Adipocyte (in vitro differentiated cells): Measurements from ENCODE around the gene PROK1.

Experiments
- DNase-seq: peaks from one replicate; pipeline ENCODE4 v3.0.0-alpha.2; 2015; ENCODE audit warnings: low read depth
- H3K27me3 ChIP-seq: replicated peaks from 2 replicates; pipeline ENCODE4 v1.7.0; 2013; ENCODE audit warnings: mild to moderate bottlenecking, low read length, moderate library complexity; ENCODE audit not compliant: control insufficient read depth, insufficient read depth
- H3K36me3 ChIP-seq: 2 replicates; pipeline ENCODE4 v1.7.0; 2013; ENCODE audit warnings: low read length, mild to moderate bottlenecking, moderate library complexity; ENCODE audit not compliant: control insufficient read depth, insufficient read depth, severe bottlenecking
- H3K4me1 ChIP-seq: 2 replicates; pipeline ENCODE4 v1.7.0; 2013; ENCODE audit warnings: mild to moderate bottlenecking, low read length, moderate library complexity; ENCODE audit not compliant: control insufficient read depth, insufficient read depth
- H3K4me3 ChIP-seq: 2 replicates; pipeline ENCODE4 v1.7.0; 2013; ENCODE audit warnings: mild to moderate bottlenecking, low read length, moderate library complexity
- H3K9ac ChIP-seq: 2 replicates; pipeline ENCODE4 v1.7.0; 2013; ENCODE audit warnings: mild to moderate bottlenecking, low read length, moderate library complexity
- H3K9me3 ChIP-seq: 2 replicates; pipeline ENCODE4 v1.7.0; 2013; ENCODE audit warnings: mild to moderate bottlenecking, low read length, moderate library complexity; ENCODE audit not compliant: control insufficient read depth

The PROK1 gene

GRCh38 chr1:110490791-110491451 lies 40.0 kb downstream of the PROK1 start:
- H3K9ac ChIP-seq, result no peak overlapping the region
- H3K4me1 ChIP-seq, result peaks cover 18% of the 10 kb centered on the region
- no peak overlapping the region for H3K4me3 ChIP-seq
- DNase-seq, result no peak
- no peaks in the 10 kb centered on the region for H3K27me3 ChIP-seq
- H3K36me3 ChIP-seq, result no peaks in the 10 kb centered on the region
- no peaks in the 10 kb centered on the region for H3K9me3 ChIP-seq

GRCh38 chr1:110492573-110492972 lies 41.6 kb downstream of the PROK1 start:
- H3K4me1 ChIP-seq, result peaks cover 13% of the 10 kb centered on the region
- H3K9ac ChIP-seq, result no peak overlapping the region
- no peaks in the 10 kb centered on the region for H3K9me3 ChIP-seq
- no peaks in the 10 kb centered on the region for H3K36me3 ChIP-seq
- H3K4me3 ChIP-seq, result no peak overlapping the region
- no peak for DNase-seq
- H3K27me3 ChIP-seq, result peaks cover 3% of the 10 kb centered on the region

- Histone ChIP-seq H3K9me3 (no peaks in the 10 kb centered on the region), H3K36me3 (no peaks in the 10 kb centered on the region), H3K4me1 (peaks cover 11% of the 10 kb centered on the region), H3K9ac (no peak overlapping the region), H3K27me3 (peaks cover 8% of the 10 kb centered on the region), H3K4me3 (no peak overlapping the region)
- DNase-seq, result no peak
Observed at GRCh38 chr1:110493059-110493699, 42.2 kb downstream of the PROK1 start.

GRCh38 chr1:110494036-110494435 lies 43.1 kb downstream of the PROK1 start:
- Histone ChIP-seq H3K9me3 (no peaks in the 10 kb centered on the region), H3K27me3 (peaks cover 16% of the 10 kb centered on the region), H3K4me1 (peaks cover 11% of the 10 kb centered on the region), H3K4me3 (no peak overlapping the region), H3K36me3 (no peaks in the 10 kb centered on the region), H3K9ac (no peak overlapping the region)
- no peak for DNase-seq

GRCh38 chr1:110494522-110495406 lies 43.8 kb downstream of the PROK1 start:
- H3K4me1 ChIP-seq, result peaks cover 11% of the 10 kb centered on the region
- no peaks in the 10 kb centered on the region for H3K9me3 ChIP-seq
- DNase-seq, result no peak
- peaks cover 23% of the 10 kb centered on the region for H3K27me3 ChIP-seq
- no peak overlapping the region for H3K4me3 ChIP-seq
- no peak overlapping the region for H3K9ac ChIP-seq
- H3K36me3 ChIP-seq, result no peaks in the 10 kb centered on the region

- DNase-seq, result peak; percentile 91
Observed at GRCh38 chr1:110495926-110496600, 45.1 kb downstream of the PROK1 start.

GRCh38 chr1:110498270-110498669 lies 47.3 kb downstream of the PROK1 start:
- Histone ChIP-seq H3K36me3 (no peaks in the 10 kb centered on the region), H3K4me3 (no peak overlapping the region), H3K27me3 (peaks cover 40% of the 10 kb centered on the region), H3K9ac (no peak overlapping the region), H3K9me3 (no peaks in the 10 kb centered on the region), H3K4me1 (peaks cover 2% of the 10 kb centered on the region)
- no peak for DNase-seq

More at GRCh38 chr1:110495926-110496600, 45.1 kb downstream of the PROK1 start:
- peaks cover 11% of the 10 kb centered on the region for H3K4me1 ChIP-seq
- H3K27me3 ChIP-seq, result peaks cover 23% of the 10 kb centered on the region
- H3K36me3 ChIP-seq, result no peaks in the 10 kb centered on the region
- H3K9me3 ChIP-seq, result no peaks in the 10 kb centered on the region
- no peak overlapping the region for H3K4me3 ChIP-seq
- H3K9ac ChIP-seq, result no peak overlapping the region

- DNase-seq, result no peak
- peaks cover 56% of the 10 kb centered on the region for H3K27me3 ChIP-seq
- no peaks in the 10 kb centered on the region for H3K36me3 ChIP-seq
- H3K9me3 ChIP-seq, result no peaks in the 10 kb centered on the region
- no peak overlapping the region for H3K9ac ChIP-seq
- no peak overlapping the region for H3K4me3 ChIP-seq
- no peaks in the 10 kb centered on the region for H3K4me1 ChIP-seq
Observed at GRCh38 chr1:110501488-110502132, 50.7 kb downstream of the PROK1 start.

- H3K36me3 ChIP-seq, result no peaks in the 10 kb centered on the region
- H3K4me1 ChIP-seq, result no peaks in the 10 kb centered on the region
- no peak for DNase-seq
- no peak overlapping the region for H3K9ac ChIP-seq
- H3K9me3 ChIP-seq, result no peaks in the 10 kb centered on the region
- peaks cover 60% of the 10 kb centered on the region for H3K27me3 ChIP-seq
- H3K4me3 ChIP-seq, result no peak overlapping the region
Observed at GRCh38 chr1:110502402-110503151, 51.6 kb downstream of the PROK1 start.

- no peak overlapping the region for H3K4me3 ChIP-seq
- H3K9me3 ChIP-seq, result no peaks in the 10 kb centered on the region
- DNase-seq, result no peak
- H3K27me3 ChIP-seq, result peaks cover 56% of the 10 kb centered on the region
- no peaks in the 10 kb centered on the region for H3K4me1 ChIP-seq
- no peaks in the 10 kb centered on the region for H3K36me3 ChIP-seq
- no peak overlapping the region for H3K9ac ChIP-seq
Observed at GRCh38 chr1:110503471-110503870, 52.5 kb downstream of the PROK1 start.
